ENCODE results near the gene CAMTA1.

Gene CAMTA1

GRCh38 chr1:7174980-7175906 is 390.0 kb downstream of the CAMTA1 start:
- no peak for DNase-seq

GRCh38 chr1:7177021-7177420 is 391.8 kb downstream of the CAMTA1 start:
- DNase-seq, result no peak

- no peak for DNase-seq
Observed at GRCh38 chr1:7177438-7178146, 392.3 kb downstream of the CAMTA1 start.

- DNase-seq, result no peak
Observed at GRCh38 chr1:7178336-7178735, 393.1 kb downstream of the CAMTA1 start.

GRCh38 chr1:7178741-7179140 is 393.5 kb downstream of the CAMTA1 start:
- no peak for DNase-seq

GRCh38 chr1:7185721-7186120 is 400.5 kb downstream of the CAMTA1 start:
- no peak for DNase-seq

- no peak for DNase-seq
Observed at GRCh38 chr1:7186382-7187111, 401.3 kb downstream of the CAMTA1 start.

GRCh38 chr1:7187112-7187493 is 401.8 kb downstream of the CAMTA1 start:
- no peak for DNase-seq

GRCh38 chr1:7190261-7190660 is 405.0 kb downstream of the CAMTA1 start:
- DNase-seq, result no peak

- DNase-seq, result no peak
Observed at GRCh38 chr1:7192453-7192852, 407.2 kb downstream of the CAMTA1 start.

GRCh38 chr1:7196036-7196911 is 411.0 kb downstream of the CAMTA1 start:
- DNase-seq, result no peak

GRCh38 chr1:7198664-7199063 is 413.4 kb downstream of the CAMTA1 start:
- no peak for DNase-seq

- no peak for DNase-seq
Observed at GRCh38 chr1:7199077-7199779, 414.0 kb downstream of the CAMTA1 start.

GRCh38 chr1:7207875-7208646 is 422.8 kb downstream of the CAMTA1 start:
- peak; percentile 45 for DNase-seq

GRCh38 chr1:7208647-7209180 is 423.5 kb downstream of the CAMTA1 start:
- no peak for DNase-seq

GRCh38 chr1:7209336-7209735 is 424.1 kb downstream of the CAMTA1 start:
- no peak for DNase-seq

- peak; percentile 25 for DNase-seq
Observed at GRCh38 chr1:7218210-7218832, 433.1 kb downstream of the CAMTA1 start.

GRCh38 chr1:7219031-7219430 is 433.8 kb downstream of the CAMTA1 start:
- DNase-seq, result no peak

GRCh38 chr1:7220007-7220406 is 434.8 kb downstream of the CAMTA1 start:
- DNase-seq, result no peak

GRCh38 chr1:7220712-7221252 is 435.5 kb downstream of the CAMTA1 start:
- DNase-seq, result no peak
